NT2/D1 (cell line): Measurements from ENCODE around the gene CST9L.
"Not testable (repeated sequence)": the region's sequence is repeated elsewhere in the genome, so short reads cannot be mapped to it uniquely, and the experiment has no call there.

Source experiments
- DNase-seq: peaks from one replicate; pipeline ENCODE4 v3.0.0-alpha.2; 2011; ENCODE audit warnings: low read depth, low spot score
- H3K27me3 ChIP-seq: 2 replicates; pipeline ENCODE4 v1.6.0; 2011; ENCODE audit warnings: mild to moderate bottlenecking; ENCODE audit not compliant: insufficient read length, insufficient read depth
- H3K36me3 ChIP-seq: 2 replicates; pipeline ENCODE4 v1.6.1; 2011; ENCODE audit warnings: mild to moderate bottlenecking, low read length, mixed read lengths; ENCODE audit not compliant: insufficient read depth, insufficient read length
- H3K4me1 ChIP-seq: 2 replicates; pipeline ENCODE4 v1.5.1; 2011; ENCODE audit not compliant: insufficient read depth, insufficient read length
- H3K4me3 ChIP-seq: 2 replicates; pipeline ENCODE4 v1.5.1; 2011; ENCODE audit warnings: low read depth; ENCODE audit not compliant: insufficient read length
- H3K9ac ChIP-seq: 2 replicates; pipeline ENCODE4 v1.6.0; 2011; ENCODE audit warnings: low read depth; ENCODE audit not compliant: insufficient read length
- H3K9me3 ChIP-seq: 2 replicates; pipeline ENCODE4 v1.5.1; 2011; ENCODE audit warnings: mild to moderate bottlenecking, low read length; ENCODE audit not compliant: insufficient read depth
- SUZ12 ChIP-seq: IDR thresholded peaks from 2 replicates; pipeline ENCODE4 v1.6.1; 2011; ENCODE audit not compliant: insufficient read length, insufficient read depth; ENCODE audit errors: extremely low read depth
- YY1 ChIP-seq: IDR thresholded peaks from 2 replicates; pipeline ENCODE4 v1.6.1; 2011; ENCODE audit not compliant: insufficient read length, insufficient read depth
- ZNF274 ChIP-seq: IDR thresholded peaks from 2 replicates; pipeline ENCODE4 v1.6.1; 2011; ENCODE audit warnings: mild to moderate bottlenecking, low read depth, low read length

Gene CST9L

GRCh38 chr20:23585808-23586734 is 17.8 kb upstream of the CST9L start:
- H3K36me3 ChIP-seq: no peaks in the 10 kb centered on the region
- no peak overlapping the region for H3K4me3 ChIP-seq
- peaks cover 3% of the 10 kb centered on the region for H3K4me1 ChIP-seq
- no peak for TF ChIP-seq YY1
- no peak for TF ChIP-seq SUZ12
- no peak for TF ChIP-seq ZNF274
- peaks cover 18% of the 10 kb centered on the region; the same call in 1 of the 2 replicates for H3K9me3 ChIP-seq
- no peak overlapping the region for H3K9ac ChIP-seq
- no peaks in the 10 kb centered on the region for H3K27me3 ChIP-seq
- DNase-seq: no peak

- H3K27me3 ChIP-seq: no peaks in the 10 kb centered on the region
- H3K9ac ChIP-seq: no peak overlapping the region
- H3K9me3 ChIP-seq: peaks cover 18% of the 10 kb centered on the region; the same call in 1 of the 2 replicates
- no peaks in the 10 kb centered on the region for H3K36me3 ChIP-seq
- DNase-seq: no peak
- peaks cover 3% of the 10 kb centered on the region for H3K4me1 ChIP-seq
- TF ChIP-seq YY1: no peak
- H3K4me3 ChIP-seq: no peak overlapping the region
These were observed 17.1 kb upstream of the CST9L start for GRCh38 chr20:23585449-23585807.

GRCh38 chr20:23584434-23585199 is 16.3 kb upstream of the CST9L start:
- H3K4me3 ChIP-seq: no peak overlapping the region
- no peak for TF ChIP-seq SUZ12
- TF ChIP-seq ZNF274: no peak
- TF ChIP-seq YY1: no peak
- DNase-seq: no peak

GRCh38 chr20:23583526-23583925 is 15.2 kb upstream of the CST9L start:
- TF ChIP-seq YY1 (no peak), SUZ12 (no peak), ZNF274 (no peak)
- DNase-seq: no peak
- Histone ChIP-seq H3K9ac (no peak overlapping the region), H3K36me3 (no peaks in the 10 kb centered on the region), H3K9me3 (peaks cover 13% of the 10 kb centered on the region; the same call in 1 of the 2 replicates), H3K4me3 (no peak overlapping the region), H3K4me1 (peaks cover 3% of the 10 kb centered on the region), H3K27me3 (no peaks in the 10 kb centered on the region)

More at GRCh38 chr20:23584434-23585199, 16.3 kb upstream of the CST9L start:
- Histone ChIP-seq H3K9ac (no peak overlapping the region), H3K4me1 (peaks cover 3% of the 10 kb centered on the region), H3K36me3 (no peaks in the 10 kb centered on the region), H3K27me3 (no peaks in the 10 kb centered on the region), H3K9me3 (peaks cover 18% of the 10 kb centered on the region; the same call in 1 of the 2 replicates)

- no peaks in the 10 kb centered on the region for H3K27me3 ChIP-seq
- H3K9ac ChIP-seq: no peak overlapping the region
- no peaks in the 10 kb centered on the region for H3K36me3 ChIP-seq
- TF ChIP-seq SUZ12 (no peak), ZNF274 (no peak), YY1 (no peak)
- DNase-seq: no peak
- H3K9me3 ChIP-seq: 0 out of 2 replicates have a peak, but pooled peaks cover under 1% of the 10 kb centered on the region
- peaks cover 3% of the 10 kb centered on the region for H3K4me1 ChIP-seq
- H3K4me3 ChIP-seq: no peak overlapping the region
These were observed 14.0 kb upstream of the CST9L start for GRCh38 chr20:23582293-23582692.

GRCh38 chr20:23581833-23582232 is 13.5 kb upstream of the CST9L start:
- H3K9me3 ChIP-seq, DNase-seq, H3K9ac ChIP-seq, H3K4me3 ChIP-seq, H3K36me3 ChIP-seq, H3K4me1 ChIP-seq, H3K27me3 ChIP-seq: not testable (repeated sequence)

GRCh38 chr20:23574977-23575376 is 6.7 kb upstream of the CST9L start:
- no peaks in the 10 kb centered on the region for H3K36me3 ChIP-seq
- H3K9ac ChIP-seq: no peak overlapping the region
- DNase-seq: no peak
- no peaks in the 10 kb centered on the region for H3K27me3 ChIP-seq
- H3K4me1 ChIP-seq: no peaks in the 10 kb centered on the region
- no peak overlapping the region for H3K4me3 ChIP-seq
- TF ChIP-seq ZNF274: no peak
- TF ChIP-seq YY1: no peak
- TF ChIP-seq SUZ12: no peak
- no peaks in the 10 kb centered on the region; the same call in 1 of the 2 replicates for H3K9me3 ChIP-seq
